Measurements from ENCODE around the gene IQCF2. TPM values are rescaled to one million over a fixed set of nuclear protein-coding genes. Genes with fewer than 3 reads are reported as not detected.

The IQCF2 gene
- total RNA-seq (not detected), polyA plus RNA-seq (ENCODE audit: insufficient read length in 6 of 6) (not detected)
- long read RNA-seq, donor 1, result 0 reads
- long read RNA-seq, donor 2, result 0 reads
- long read RNA-seq, donor 3, result 0 reads
- long read RNA-seq, donor 4, result 0 reads
- long read RNA-seq, donor 5, result 0 reads
- long read RNA-seq, donor 6, result 0 reads
- long read RNA-seq, donor 7, result 0 reads
- long read RNA-seq, donor 8, result 0 reads
- long read RNA-seq, donor 9, result 0 reads
- long read RNA-seq, donor 10, result 0 reads
- long read RNA-seq, donor 11, result 0 reads
- long read RNA-seq, donor 12, result 0 reads

DNA sequence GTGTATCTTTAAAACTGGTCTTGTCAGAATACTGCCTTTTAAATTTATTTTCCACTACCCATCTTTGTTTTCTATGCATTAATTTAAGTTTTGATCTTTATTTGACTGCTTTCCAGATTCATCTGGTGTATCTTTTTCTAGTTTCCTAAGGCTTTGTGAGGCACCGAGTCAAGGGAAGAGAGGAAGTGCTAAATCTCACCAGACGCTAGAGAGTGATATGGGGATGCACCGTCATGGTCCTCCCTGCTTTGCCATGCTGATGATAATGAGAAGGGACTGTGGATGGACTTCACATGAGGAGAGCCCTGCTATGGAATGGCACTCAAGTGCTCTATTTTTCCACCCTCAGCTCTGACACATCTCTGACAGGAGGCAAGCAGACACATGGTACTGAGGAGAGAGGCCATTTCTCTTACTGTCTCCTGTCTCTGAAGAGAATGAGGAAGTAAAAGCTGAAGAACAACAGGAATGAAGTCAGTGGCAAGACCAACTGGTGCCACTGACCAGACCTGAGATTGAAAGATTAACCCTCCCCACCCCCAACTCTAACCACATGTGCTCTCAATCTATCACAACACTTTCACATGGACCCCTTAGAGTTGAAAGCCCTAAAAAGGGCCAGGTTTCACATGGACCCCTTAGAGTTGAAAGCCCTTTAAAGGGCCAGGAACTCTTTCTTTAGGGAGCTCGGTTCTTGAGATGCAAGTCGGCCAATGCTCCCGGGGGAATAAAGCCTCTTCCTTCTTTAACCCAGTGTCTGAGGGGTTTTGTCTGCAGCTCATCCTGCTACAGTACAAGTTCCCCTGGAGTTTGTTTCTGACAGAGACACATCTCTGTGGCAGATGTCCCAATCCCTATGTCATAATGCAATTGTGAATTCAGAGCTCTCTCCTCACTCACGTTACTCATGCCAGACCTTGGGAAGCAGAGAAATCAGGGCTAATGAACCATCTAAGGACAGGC, at the start of gene IQCF2:
Gene IQCF2 (plus strand): TSS at position 913 of the 963 bp plus-strand sequence. CDS start 52 bp downstream, outside the sequence.
- Histone ChIP-seq H3K4me1 (no peaks in the 10 kb centered on the region), H3K36me3 (no peaks in the 10 kb centered on the region), H3K9me3 (peaks cover 0 to 2% of the 10 kb centered on the region in 2 donors), H3K27me3 (peaks cover 0 to 8% of the 10 kb centered on the region in 2 donors), H3K27ac (no peak within 1 kb of the TSS), H3K4me3 (no peak within 1 kb of the TSS)
- TF ChIP-seq, protein P1, sequence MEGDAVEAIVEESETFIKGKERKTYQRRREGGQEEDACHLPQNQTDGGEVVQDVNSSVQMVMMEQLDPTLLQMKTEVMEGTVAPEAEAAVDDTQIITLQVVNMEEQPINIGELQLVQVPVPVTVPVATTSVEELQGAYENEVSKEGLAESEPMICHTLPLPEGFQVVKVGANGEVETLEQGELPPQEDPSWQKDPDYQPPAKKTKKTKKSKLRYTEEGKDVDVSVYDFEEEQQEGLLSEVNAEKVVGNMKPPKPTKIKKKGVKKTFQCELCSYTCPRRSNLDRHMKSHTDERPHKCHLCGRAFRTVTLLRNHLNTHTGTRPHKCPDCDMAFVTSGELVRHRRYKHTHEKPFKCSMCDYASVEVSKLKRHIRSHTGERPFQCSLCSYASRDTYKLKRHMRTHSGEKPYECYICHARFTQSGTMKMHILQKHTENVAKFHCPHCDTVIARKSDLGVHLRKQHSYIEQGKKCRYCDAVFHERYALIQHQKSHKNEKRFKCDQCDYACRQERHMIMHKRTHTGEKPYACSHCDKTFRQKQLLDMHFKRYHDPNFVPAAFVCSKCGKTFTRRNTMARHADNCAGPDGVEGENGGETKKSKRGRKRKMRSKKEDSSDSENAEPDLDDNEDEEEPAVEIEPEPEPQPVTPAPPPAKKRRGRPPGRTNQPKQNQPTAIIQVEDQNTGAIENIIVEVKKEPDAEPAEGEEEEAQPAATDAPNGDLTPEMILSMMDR (IDR thresholded peaks at IDR 0.05), result no peak
- ATAC-seq, result no peak
- no peak for DNase-seq
- intact Hi-C loops (cut with DNase I), result no loop called here

DNA sequence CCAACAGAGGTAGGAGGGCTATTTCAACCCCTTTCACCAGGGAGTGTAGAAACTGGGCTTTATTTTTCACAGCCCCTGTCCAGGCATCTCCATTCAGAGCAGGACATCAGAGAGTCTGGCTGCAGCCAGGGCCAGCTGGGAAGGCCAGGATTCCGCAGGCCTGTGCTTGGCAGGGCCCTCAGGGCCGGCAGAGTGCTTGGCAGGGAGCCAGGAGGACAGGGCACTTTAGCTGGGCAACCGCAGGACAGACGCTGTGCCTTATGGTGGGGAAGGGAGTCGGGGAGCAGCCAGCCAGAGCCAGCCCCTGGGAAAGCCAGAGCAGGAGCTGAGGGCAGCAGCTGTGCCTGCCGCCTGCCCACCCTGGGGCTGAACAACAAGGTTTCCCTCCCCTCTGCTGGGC, 47.9 kb upstream of the IQCF2 start:
- Histone ChIP-seq H3K9me3 (no peaks in the 10 kb centered on the region), H3K27ac (no peak overlapping the region), H3K36me3 (no peaks in the 10 kb centered on the region), H3K4me1 (no peaks in the 10 kb centered on the region), H3K4me3 (no peak overlapping the region), H3K27me3 (peaks cover 0 to 14% of the 10 kb centered on the region in 2 donors)
- TF ChIP-seq, protein P1 (IDR thresholded peaks at IDR 0.05), result no peak
- DNase-seq (peak in 1 of 4 donors; percentile 5), ATAC-seq (peak; percentile 62)
- intact Hi-C loops (cut with DNase I), result no loop called here

DNA sequence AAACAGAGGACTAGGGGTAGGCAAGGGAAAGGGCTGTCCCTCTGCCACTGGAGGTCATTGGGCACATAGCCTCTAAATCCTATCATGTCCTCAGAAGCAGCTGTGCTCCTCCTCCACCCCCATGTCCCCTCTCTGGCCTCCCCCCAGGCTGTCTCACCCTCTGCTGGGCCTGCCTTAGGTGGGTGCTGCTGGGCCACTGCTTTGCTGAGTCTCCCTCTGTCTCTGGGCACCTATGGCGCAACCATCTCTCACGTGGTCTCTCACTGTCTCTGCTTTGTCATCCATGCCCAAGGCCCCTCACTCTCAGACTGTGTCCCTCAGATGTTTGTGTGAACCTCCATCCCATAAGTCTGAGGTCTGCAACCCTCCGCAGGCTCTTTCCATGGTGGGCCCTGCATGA, 47.4 kb upstream of the IQCF2 start:
- ATAC-seq, result no peak
- TF ChIP-seq, protein P1 (IDR thresholded peaks at IDR 0.05), result no peak
- no peaks in the 10 kb centered on the region for H3K36me3 ChIP-seq

DNA sequence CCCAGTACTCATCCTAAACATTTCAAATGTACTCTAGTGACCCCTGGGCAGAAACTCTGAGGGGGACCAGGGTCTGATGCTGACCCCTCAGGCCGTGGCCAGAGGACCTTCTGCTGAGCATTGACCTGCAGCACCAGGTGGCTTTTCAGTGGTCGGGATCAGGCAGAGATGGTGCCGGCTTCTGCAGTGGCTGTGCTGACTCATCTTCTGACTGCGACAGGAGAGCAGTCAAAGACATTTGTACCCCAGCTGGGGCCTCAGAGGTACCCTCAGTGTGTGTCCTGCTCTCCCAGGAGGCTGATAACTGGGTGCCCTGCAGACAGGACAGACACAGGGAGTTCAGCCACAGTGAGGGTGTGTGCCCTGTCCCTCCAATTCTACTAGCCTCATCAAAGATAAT, 45.8 kb upstream of the IQCF2 start:
- TF ChIP-seq, protein P1 (IDR thresholded peaks at IDR 0.05), result no peak
- no peak for DNase-seq
- H3K27me3 ChIP-seq, result peaks cover 0 to 30% of the 10 kb centered on the region in 2 donors
- no peaks in the 10 kb centered on the region for H3K9me3 ChIP-seq
- intact Hi-C loops (cut with DNase I), result no loop called here
- no peak for ATAC-seq
- no peaks in the 10 kb centered on the region for H3K36me3 ChIP-seq
- H3K4me3 ChIP-seq, result no peak overlapping the region
- no peaks in the 10 kb centered on the region for H3K4me1 ChIP-seq
- H3K27ac ChIP-seq, result no peak overlapping the region

More for the DNA sequence above, 47.4 kb upstream of the IQCF2 start:
- Histone ChIP-seq H3K27me3 (peaks cover 0 to 18% of the 10 kb centered on the region in 2 donors), H3K9me3 (no peaks in the 10 kb centered on the region), H3K27ac (no peak overlapping the region), H3K4me1 (no peaks in the 10 kb centered on the region), H3K4me3 (no peak overlapping the region)
- DNase-seq, result no peak
- intact Hi-C loops (cut with DNase I), result no loop called here

DNA sequence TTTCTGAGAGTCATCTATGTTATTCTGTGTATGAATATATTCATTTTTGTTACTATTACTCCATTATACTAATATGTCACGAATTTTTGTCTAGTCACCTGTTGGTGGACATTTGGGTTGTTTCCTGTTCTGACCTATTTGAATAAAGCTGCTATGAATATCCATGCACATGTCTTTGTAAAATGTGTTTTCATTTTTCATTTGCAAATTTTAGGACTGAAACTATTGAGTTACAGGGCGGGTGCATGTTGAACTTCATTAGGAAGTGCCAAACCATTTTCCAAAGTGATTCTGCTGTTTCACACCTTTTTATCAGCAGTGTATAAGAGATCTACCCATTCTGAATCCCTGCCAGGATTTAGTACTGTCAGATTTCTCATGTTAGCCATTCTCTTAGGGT, 44.7 kb upstream of the IQCF2 start:
- no peaks in the 10 kb centered on the region for H3K9me3 ChIP-seq
- TF ChIP-seq, protein P1 (IDR thresholded peaks at IDR 0.05), result no peak
- intact Hi-C loops (cut with DNase I), result no loop called here
- no peak overlapping the region for H3K27ac ChIP-seq
- DNase-seq (no peak), ATAC-seq (no peak)
- H3K4me1 ChIP-seq, result no peaks in the 10 kb centered on the region
- no peak overlapping the region for H3K4me3 ChIP-seq
- no peaks in the 10 kb centered on the region for H3K36me3 ChIP-seq
- H3K27me3 ChIP-seq, result peaks cover 0 to 30% of the 10 kb centered on the region in 2 donors

Data from left lung (tissue), 14 donors.